SK-N-SH treated with all-trans-retinoic acid at 6 μM for 48 hours (cell line): ENCODE data around the gene DGAT2L6.

Experiments used
- ATAC-seq: fragments of 200-7000 bp; cut with Tn5 transposase; 3 replicates; pipeline ENCODE4 v1.9.1; 2020; ENCODE audit warnings: mild to moderate bottlenecking, moderate library complexity
- ARNTL ChIP-seq: fragments of 450-650 bp; formaldehyde crosslinking; IDR thresholded peaks from 2 replicates; pipeline ENCODE4 v1.5.0; 2020; ENCODE audit warnings: low read depth, mild to moderate bottlenecking, moderate library complexity, borderline replicate concordance
- BACH2 ChIP-seq: fragments of 250-450 bp; sonication (Bioruptor Pico); IDR thresholded peaks from 2 replicates; pipeline ENCODE4 v1.9.0; 2021; ENCODE audit warnings: mild to moderate bottlenecking, borderline replicate concordance
- CSDC2 ChIP-seq: fragments of 250-450 bp; sonication (Bioruptor Pico); IDR thresholded peaks from 2 replicates; pipeline ENCODE4 v1.5.0; 2020; ENCODE audit warnings: mild to moderate bottlenecking, moderate library complexity
- ESRRG ChIP-seq: fragments of 250-450 bp; sonication (Bioruptor Pico); IDR thresholded peaks from 2 replicates; pipeline ENCODE4 v1.6.1; 2021; ENCODE audit warnings: mild to moderate bottlenecking
- GLIS3 ChIP-seq: fragments of 250-450 bp; sonication (Bioruptor Pico); IDR thresholded peaks from 2 replicates; pipeline ENCODE4 v1.5.0; 2020; ENCODE audit warnings: mild to moderate bottlenecking, moderate library complexity
- ISL1 ChIP-seq: fragments of 250-450 bp; sonication (Bioruptor Pico); IDR thresholded peaks from 2 replicates; pipeline ENCODE4 v2.1.2; 2022; ENCODE audit warnings: mild to moderate bottlenecking, moderate library complexity
- OSR1 ChIP-seq: fragments of 250-450 bp; sonication (Bioruptor Pico); IDR thresholded peaks from 2 replicates; pipeline ENCODE4 v1.8.0; 2022; ENCODE audit warnings: moderate library complexity, mild to moderate bottlenecking, inconsistent platforms
- PPARA ChIP-seq: fragments of 250-450 bp; sonication (Bioruptor Pico); IDR thresholded peaks from 2 replicates; pipeline ENCODE4 v1.5.0; 2020; ENCODE audit warnings: mild to moderate bottlenecking, borderline replicate concordance
- RARB ChIP-seq: fragments of 250-450 bp; sonication (Bioruptor Pico); IDR thresholded peaks from 2 replicates; pipeline ENCODE4 v1.8.0; 2021; ENCODE audit warnings: mild to moderate bottlenecking, moderate library complexity
- SNAI2 ChIP-seq: fragments of 250-450 bp; sonication (Bioruptor Pico); IDR thresholded peaks from 2 replicates; pipeline ENCODE4 v1.5.0; 2020; ENCODE audit warnings: mild to moderate bottlenecking, moderate library complexity
- TCF4 ChIP-seq: fragments of 250-450 bp; sonication (Bioruptor Pico); IDR thresholded peaks from 2 replicates; pipeline ENCODE4 v1.8.0; 2021; ENCODE audit warnings: mild to moderate bottlenecking, moderate library complexity, borderline replicate concordance
- TOX ChIP-seq: fragments of 250-450 bp; sonication (Bioruptor Pico); IDR thresholded peaks from 2 replicates; pipeline ENCODE4 v1.8.0; 2021; ENCODE audit warnings: mild to moderate bottlenecking, moderate library complexity, borderline replicate concordance
- ZC3H10 ChIP-seq: fragments of 250-450 bp; sonication (Bioruptor Pico); IDR thresholded peaks from 2 replicates; pipeline ENCODE4 v1.5.1; 2021; ENCODE audit warnings: mild to moderate bottlenecking, moderate library complexity
- ZFP3 ChIP-seq: fragments of 250-450 bp; sonication (Bioruptor Pico); IDR thresholded peaks from 2 replicates; pipeline ENCODE4 v1.5.0; 2020; ENCODE audit warnings: mild to moderate bottlenecking, moderate library complexity
- ZFP30 ChIP-seq: fragments of 450-650 bp; formaldehyde crosslinking; IDR thresholded peaks from 2 replicates; pipeline ENCODE4 v1.5.0; 2022; ENCODE audit warnings: mild to moderate bottlenecking, moderate library complexity
- ZNF565 ChIP-seq: fragments of 450-650 bp; formaldehyde crosslinking; conservative IDR thresholded peaks from 2 replicates; pipeline ENCODE4 v1.5.0; 2020; ENCODE audit warnings: low read depth, mild to moderate bottlenecking, moderate library complexity
- ZNF70 ChIP-seq: fragments of 450-650 bp; formaldehyde crosslinking; IDR thresholded peaks from 2 replicates; pipeline ENCODE4 v1.5.0; 2020; ENCODE audit warnings: mild to moderate bottlenecking, moderate library complexity
- ZNF8 ChIP-seq: fragments of 450-650 bp; formaldehyde crosslinking; IDR thresholded peaks from 2 replicates; pipeline ENCODE4 v1.5.0; 2020; ENCODE audit warnings: mild to moderate bottlenecking, moderate library complexity
- TF ChIP-seq, protein P1 (sequence below): fragments of 250-450 bp; sonication (Bioruptor Pico); IDR thresholded peaks from 2 replicates; pipeline ENCODE4 v1.5.1; 2021; ENCODE audit warnings: mild to moderate bottlenecking, moderate library complexity
- TF ChIP-seq, protein P2 (sequence below): fragments of 250-450 bp; sonication (Bioruptor Pico); IDR thresholded peaks from 2 replicates; pipeline ENCODE4 v1.5.0; 2020; ENCODE audit warnings: mild to moderate bottlenecking, moderate library complexity
- TF ChIP-seq, protein P3 (sequence below): fragments of 250-450 bp; sonication (Bioruptor Pico); IDR thresholded peaks from 2 replicates; pipeline ENCODE4 v1.8.0; 2021; ENCODE audit warnings: low read depth, mild to moderate bottlenecking, moderate library complexity, borderline replicate concordance
- TF ChIP-seq, protein P4 (sequence below): fragments of 250-450 bp; sonication (Bioruptor Pico); IDR thresholded peaks from 2 replicates; pipeline ENCODE4 v1.8.0; 2020; ENCODE audit warnings: mild to moderate bottlenecking, moderate library complexity, borderline replicate concordance
- TF ChIP-seq, protein P5 (sequence below): fragments of 250-450 bp; sonication (Bioruptor Pico); IDR thresholded peaks from 2 replicates; pipeline ENCODE4 v1.5.1; 2020; ENCODE audit warnings: low read depth, mild to moderate bottlenecking, moderate library complexity

DGAT2L6 gene

DNA sequence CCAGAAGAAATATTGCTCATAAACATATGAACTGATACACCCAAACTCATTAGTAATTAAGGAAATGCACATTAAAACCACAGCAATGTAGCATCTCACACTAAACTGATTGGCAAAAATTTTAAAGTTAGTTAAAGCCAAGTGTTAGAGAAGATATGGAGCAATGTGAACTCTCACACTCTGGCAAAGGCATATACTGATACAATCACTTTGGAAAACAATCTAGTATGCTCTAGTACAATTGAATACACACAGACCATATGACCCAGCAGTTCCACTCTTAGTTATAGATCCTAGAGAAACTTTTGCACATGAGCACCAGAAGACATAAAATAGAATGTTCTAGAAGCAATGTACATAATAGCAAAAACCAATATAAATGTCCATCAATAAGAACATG lies 48.8 kb downstream of the DGAT2L6 start:
- no peak for ATAC-seq
- TF ChIP-seq ZNF565 (CRISPR knock-in tag) (no peak), ZFP30 (no peak), TCF4 (CRISPR knock-in tag) (no peak), ZNF8 (CRISPR knock-in tag) (no peak), ZC3H10 (CRISPR knock-in tag) (no peak), SNAI2 (CRISPR knock-in tag) (no peak), ZFP3 (CRISPR knock-in tag) (no peak), GLIS3 (CRISPR knock-in tag) (no peak), OSR1 (CRISPR knock-in tag) (no peak), ISL1 (CRISPR knock-in tag) (no peak), CSDC2 (CRISPR knock-in tag) (no peak), TOX (CRISPR knock-in tag) (no peak), BACH2 (no peak), ARNTL (CRISPR knock-in tag) (no peak), PPARA (no peak)
- TF ChIP-seq, protein P1, sequence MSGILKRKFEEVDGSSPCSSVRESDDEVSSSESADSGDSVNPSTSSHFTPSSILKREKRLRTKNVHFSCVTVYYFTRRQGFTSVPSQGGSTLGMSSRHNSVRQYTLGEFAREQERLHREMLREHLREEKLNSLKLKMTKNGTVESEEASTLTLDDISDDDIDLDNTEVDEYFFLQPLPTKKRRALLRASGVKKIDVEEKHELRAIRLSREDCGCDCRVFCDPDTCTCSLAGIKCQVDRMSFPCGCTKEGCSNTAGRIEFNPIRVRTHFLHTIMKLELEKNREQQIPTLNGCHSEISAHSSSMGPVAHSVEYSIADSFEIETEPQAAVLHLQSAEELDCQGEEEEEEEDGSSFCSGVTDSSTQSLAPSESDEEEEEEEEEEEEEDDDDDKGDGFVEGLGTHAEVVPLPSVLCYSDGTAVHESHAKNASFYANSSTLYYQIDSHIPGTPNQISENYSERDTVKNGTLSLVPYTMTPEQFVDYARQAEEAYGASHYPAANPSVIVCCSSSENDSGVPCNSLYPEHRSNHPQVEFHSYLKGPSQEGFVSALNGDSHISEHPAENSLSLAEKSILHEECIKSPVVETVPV (CRISPR knock-in tag) = no peak
- TF ChIP-seq, protein P2, sequence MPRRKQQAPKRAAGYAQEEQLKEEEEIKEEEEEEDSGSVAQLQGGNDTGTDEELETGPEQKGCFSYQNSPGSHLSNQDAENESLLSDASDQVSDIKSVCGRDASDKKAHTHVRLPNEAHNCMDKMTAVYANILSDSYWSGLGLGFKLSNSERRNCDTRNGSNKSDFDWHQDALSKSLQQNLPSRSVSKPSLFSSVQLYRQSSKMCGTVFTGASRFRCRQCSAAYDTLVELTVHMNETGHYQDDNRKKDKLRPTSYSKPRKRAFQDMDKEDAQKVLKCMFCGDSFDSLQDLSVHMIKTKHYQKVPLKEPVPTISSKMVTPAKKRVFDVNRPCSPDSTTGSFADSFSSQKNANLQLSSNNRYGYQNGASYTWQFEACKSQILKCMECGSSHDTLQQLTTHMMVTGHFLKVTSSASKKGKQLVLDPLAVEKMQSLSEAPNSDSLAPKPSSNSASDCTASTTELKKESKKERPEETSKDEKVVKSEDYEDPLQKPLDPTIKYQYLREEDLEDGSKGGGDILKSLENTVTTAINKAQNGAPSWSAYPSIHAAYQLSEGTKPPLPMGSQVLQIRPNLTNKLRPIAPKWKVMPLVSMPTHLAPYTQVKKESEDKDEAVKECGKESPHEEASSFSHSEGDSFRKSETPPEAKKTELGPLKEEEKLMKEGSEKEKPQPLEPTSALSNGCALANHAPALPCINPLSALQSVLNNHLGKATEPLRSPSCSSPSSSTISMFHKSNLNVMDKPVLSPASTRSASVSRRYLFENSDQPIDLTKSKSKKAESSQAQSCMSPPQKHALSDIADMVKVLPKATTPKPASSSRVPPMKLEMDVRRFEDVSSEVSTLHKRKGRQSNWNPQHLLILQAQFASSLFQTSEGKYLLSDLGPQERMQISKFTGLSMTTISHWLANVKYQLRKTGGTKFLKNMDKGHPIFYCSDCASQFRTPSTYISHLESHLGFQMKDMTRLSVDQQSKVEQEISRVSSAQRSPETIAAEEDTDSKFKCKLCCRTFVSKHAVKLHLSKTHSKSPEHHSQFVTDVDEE = no peak
- TF ChIP-seq, protein P3, sequence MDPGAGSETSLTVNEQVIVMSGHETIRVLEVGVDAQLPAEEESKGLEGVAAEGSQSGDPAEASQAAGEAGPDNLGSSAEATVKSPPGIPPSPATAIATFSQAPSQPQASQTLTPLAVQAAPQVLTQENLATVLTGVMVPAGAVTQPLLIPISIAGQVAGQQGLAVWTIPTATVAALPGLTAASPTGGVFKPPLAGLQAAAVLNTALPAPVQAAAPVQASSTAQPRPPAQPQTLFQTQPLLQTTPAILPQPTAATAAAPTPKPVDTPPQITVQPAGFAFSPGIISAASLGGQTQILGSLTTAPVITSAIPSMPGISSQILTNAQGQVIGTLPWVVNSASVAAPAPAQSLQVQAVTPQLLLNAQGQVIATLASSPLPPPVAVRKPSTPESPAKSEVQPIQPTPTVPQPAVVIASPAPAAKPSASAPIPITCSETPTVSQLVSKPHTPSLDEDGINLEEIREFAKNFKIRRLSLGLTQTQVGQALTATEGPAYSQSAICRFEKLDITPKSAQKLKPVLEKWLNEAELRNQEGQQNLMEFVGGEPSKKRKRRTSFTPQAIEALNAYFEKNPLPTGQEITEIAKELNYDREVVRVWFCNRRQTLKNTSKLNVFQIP (CRISPR knock-in tag) = no peak

DNA sequence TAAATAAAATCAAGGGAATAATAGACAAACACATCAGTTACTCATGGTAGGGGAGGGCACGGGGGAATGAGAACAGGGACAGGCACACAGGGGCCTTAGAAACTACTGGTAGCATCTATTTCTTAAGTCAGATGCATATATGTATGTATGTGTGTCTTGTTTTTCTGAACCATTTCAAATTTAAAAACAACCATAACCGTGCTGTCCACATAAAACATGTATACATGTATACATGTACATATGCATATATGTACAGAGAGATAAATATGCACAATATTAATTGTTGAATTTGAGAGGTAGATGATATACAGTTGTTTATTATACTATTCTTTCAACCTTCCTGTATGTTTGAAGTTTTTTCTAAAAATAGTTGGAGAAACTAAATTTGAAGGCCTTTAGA lies 49.4 kb downstream of the DGAT2L6 start:
- ATAC-seq = no peak
- TF ChIP-seq CSDC2 (CRISPR knock-in tag) = no peak
- TF ChIP-seq, protein P2 = no peak
- TF ChIP-seq, protein P4, sequence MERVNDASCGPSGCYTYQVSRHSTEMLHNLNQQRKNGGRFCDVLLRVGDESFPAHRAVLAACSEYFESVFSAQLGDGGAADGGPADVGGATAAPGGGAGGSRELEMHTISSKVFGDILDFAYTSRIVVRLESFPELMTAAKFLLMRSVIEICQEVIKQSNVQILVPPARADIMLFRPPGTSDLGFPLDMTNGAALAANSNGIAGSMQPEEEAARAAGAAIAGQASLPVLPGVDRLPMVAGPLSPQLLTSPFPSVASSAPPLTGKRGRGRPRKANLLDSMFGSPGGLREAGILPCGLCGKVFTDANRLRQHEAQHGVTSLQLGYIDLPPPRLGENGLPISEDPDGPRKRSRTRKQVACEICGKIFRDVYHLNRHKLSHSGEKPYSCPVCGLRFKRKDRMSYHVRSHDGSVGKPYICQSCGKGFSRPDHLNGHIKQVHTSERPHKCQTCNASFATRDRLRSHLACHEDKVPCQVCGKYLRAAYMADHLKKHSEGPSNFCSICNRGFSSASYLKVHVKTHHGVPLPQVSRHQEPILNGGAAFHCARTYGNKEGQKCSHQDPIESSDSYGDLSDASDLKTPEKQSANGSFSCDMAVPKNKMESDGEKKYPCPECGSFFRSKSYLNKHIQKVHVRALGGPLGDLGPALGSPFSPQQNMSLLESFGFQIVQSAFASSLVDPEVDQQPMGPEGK (CRISPR knock-in tag) = no peak
- TF ChIP-seq RARB (CRISPR knock-in tag) = no peak
- TF ChIP-seq ZNF70 (CRISPR knock-in tag) = no peak
- no peak for TF ChIP-seq ISL1 (CRISPR knock-in tag)
- no peak for TF ChIP-seq SNAI2 (CRISPR knock-in tag)
- TF ChIP-seq, protein P1 (CRISPR knock-in tag) = no peak
- TF ChIP-seq, protein P3 (CRISPR knock-in tag) = no peak
- no peak for TF ChIP-seq PPARA
- no peak for TF ChIP-seq TCF4 (CRISPR knock-in tag)
- TF ChIP-seq ZFP30 = no peak
- TF ChIP-seq ESRRG = no peak
- no peak for TF ChIP-seq TOX (CRISPR knock-in tag)
- no peak for TF ChIP-seq ZC3H10 (CRISPR knock-in tag)
- no peak for TF ChIP-seq ARNTL (CRISPR knock-in tag)
- TF ChIP-seq GLIS3 (CRISPR knock-in tag) = no peak
- TF ChIP-seq, protein P5, sequence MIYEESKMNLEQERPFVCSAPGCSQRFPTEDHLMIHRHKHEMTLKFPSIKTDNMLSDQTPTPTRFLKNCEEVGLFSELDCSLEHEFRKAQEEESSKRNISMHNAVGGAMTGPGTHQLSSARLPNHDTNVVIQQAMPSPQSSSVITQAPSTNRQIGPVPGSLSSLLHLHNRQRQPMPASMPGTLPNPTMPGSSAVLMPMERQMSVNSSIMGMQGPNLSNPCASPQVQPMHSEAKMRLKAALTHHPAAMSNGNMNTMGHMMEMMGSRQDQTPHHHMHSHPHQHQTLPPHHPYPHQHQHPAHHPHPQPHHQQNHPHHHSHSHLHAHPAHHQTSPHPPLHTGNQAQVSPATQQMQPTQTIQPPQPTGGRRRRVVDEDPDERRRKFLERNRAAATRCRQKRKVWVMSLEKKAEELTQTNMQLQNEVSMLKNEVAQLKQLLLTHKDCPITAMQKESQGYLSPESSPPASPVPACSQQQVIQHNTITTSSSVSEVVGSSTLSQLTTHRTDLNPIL = no peak
- TF ChIP-seq ZNF8 (CRISPR knock-in tag) = no peak
- no peak for TF ChIP-seq OSR1 (CRISPR knock-in tag)
- TF ChIP-seq, all 23 proteins: peak for 0
